HS-5 (cell line): Measurements from ENCODE around the gene DHX57.
"Not testable (repeated sequence)": the region's sequence is repeated elsewhere in the genome, so short reads cannot be mapped to it uniquely, and the experiment has no call there.

ENCODE experiments used
- DNase-seq: peaks from one replicate; pipeline ENCODE4 v3.0.0-alpha.2; 2012; ENCODE audit warnings: low read depth

The DHX57 gene

DNA sequence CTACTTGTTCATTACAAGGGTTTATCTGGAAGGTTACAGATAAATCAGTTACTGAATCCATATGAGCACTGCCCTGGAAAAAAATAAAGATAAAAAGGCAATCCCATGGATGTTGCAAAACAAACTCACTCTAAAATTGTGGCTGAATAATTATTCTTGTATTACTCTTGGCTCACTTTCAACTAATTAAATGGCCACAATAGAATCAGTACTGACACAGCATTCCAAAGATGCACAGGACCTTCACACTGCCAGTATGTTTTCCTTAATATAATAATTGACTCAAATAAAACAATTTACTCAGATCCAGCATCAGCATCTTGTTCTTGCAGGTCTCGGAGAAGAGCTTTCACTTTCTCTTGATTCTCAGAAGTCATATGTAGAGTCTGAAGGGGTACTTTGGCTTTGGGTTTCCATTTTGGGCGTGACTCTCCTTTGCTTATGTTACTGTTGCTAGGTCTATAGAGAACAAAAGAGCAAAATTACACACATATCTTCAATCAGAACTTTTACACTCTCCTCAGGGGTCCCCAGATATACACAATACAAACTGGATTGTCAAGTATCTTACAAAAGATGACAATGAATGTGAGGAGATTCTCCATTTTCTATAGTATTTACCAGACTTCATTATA lies 12.6 kb downstream of the DHX57 start:
- DNase-seq = no peak

- no peak for DNase-seq
Observed at GRCh38 chr2:38862476-38862875, 13.3 kb downstream of the DHX57 start.

GRCh38 chr2:38856165-38856564 lies 19.6 kb downstream of the DHX57 start:
- no peak for DNase-seq

GRCh38 chr2:38850045-38850444 lies 25.7 kb downstream of the DHX57 start:
- DNase-seq = no peak

DNA sequence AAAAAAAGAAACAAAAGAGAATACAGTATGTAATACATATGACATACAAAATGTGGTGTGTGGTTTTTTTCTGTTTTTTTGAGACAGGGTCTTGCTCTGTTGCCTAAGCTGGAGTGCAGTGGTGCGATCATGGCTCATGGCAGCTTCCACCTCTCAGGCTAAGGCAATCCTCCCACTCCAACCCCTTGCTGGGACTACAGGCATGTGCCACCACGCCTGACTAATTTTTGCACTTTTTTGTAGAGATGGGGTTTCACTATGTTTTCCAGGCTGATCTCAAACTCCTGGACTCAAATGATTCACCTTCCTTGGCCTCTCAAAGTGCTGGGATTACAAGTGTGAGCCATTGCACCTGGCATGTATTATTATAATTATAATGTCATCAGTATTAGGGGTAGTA lies 38.9 kb downstream of the DHX57 start:
- DNase-seq = no peak

- no peak for DNase-seq
Observed at GRCh38 chr2:38835990-38836389, 39.7 kb downstream of the DHX57 start.

- peak; percentile 14 for DNase-seq
Observed at GRCh38 chr2:38835015-38835601, 40.6 kb downstream of the DHX57 start.

GRCh38 chr2:38830526-38831159 lies 45.1 kb downstream of the DHX57 start:
- DNase-seq = no peak

GRCh38 chr2:38829971-38830370 lies 45.8 kb downstream of the DHX57 start:
- DNase-seq = no peak

- no peak for DNase-seq
Observed at GRCh38 chr2:38828460-38828859, 47.3 kb downstream of the DHX57 start.

- DNase-seq = peak; percentile 19
Observed at GRCh38 chr2:38827539-38828145, 48.1 kb downstream of the DHX57 start.

GRCh38 chr2:38825956-38826355 lies 49.8 kb downstream of the DHX57 start:
- no peak for DNase-seq

GRCh38 chr2:38824906-38825305 lies 50.8 kb downstream of the DHX57 start:
- no peak for DNase-seq

GRCh38 chr2:38823386-38823785 lies 52.3 kb downstream of the DHX57 start:
- DNase-seq = no peak

DNA sequence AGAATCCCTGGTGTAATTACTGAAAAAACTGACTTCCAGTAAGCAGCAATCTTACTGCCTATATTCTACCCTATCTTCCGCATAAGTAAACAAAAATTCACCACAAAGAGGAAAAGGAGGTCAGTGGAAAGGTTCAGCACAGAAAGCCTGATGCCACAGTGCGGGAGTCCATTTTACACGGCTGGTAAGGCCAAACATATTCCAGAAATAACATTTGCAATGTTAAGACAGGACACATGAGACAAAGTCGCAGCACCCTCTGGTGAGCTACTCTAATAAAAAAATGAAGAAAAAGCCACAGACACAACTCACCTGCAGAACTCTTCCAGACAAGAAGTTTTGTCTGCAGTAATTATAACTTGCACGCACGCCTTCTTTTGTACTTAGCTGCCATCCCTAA lies 57.2 kb downstream of the DHX57 start:
- DNase-seq = no peak

- DNase-seq = no peak
Observed at GRCh38 chr2:38815936-38816335, 59.8 kb downstream of the DHX57 start.

- no peak for DNase-seq
Observed at GRCh38 chr2:38810488-38810887, 65.2 kb downstream of the DHX57 start.

- DNase-seq = no peak
Observed at GRCh38 chr2:38808677-38809076, 67.1 kb downstream of the DHX57 start.

GRCh38 chr2:38806733-38807059 lies 69.0 kb downstream of the DHX57 start:
- no peak for DNase-seq

DNA sequence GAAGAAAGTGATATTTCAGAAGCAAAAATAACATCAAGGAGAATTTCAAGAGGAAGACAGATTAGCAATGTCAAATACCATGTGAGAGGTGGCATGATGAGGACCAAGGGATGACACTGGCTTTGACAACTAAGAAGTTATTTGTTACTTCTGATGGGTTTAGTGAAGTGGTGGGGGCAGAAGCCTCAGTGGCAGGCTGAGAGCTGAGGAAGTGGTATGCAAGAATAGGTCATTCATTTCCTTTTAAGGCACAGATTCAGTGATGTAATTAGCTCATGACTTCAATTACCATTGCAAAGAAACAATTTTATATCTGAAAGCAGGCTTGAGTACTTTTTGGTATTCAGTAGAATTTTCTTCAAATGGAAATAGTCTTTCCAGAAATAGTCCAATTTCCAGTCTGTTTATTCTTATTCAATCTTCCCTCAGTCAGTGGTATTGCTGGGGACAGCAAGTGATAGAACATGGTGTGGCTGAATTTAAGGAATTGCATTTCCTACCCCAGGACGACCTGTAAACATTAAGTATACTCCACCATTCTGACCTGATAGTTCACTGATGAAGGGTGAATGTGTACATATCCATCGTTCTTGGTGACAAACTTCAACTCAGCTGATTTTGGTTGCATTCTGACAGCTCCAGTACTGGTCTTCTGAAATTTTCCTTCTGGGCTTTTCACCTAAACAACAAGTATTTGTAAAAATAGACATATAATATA lies 69.6 kb downstream of the DHX57 start:
- DNase-seq = no peak

- DNase-seq = no peak
Observed at GRCh38 chr2:38797953-38798352, 77.8 kb downstream of the DHX57 start.

GRCh38 chr2:38797250-38797676 lies 78.5 kb downstream of the DHX57 start:
- peak; percentile 9 for DNase-seq

DNA sequence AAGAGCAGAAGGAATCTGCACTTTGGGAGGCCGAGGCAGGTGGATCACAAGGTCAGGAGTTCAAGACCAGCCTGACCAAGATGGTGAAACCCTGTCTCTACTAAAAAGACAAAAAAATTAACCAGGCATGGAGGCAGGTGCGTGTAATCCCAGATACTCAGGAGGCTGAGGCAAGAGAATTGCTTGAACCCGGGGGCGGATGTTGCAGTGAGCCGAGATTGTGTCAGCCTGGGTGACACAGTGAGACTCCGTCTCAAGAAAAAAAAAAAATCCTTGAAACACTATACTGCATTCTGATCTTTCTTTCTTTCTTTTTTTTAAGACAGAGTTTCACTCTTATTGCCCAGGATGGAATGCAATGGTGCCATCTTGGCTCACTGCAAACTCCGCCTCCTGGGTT lies 80.7 kb downstream of the DHX57 start:
- DNase-seq = not testable (repeated sequence)
